HG03064 (cell line): ENCODE measurements around the gene PRKAR1B.

Source experiments
- ATAC-seq: cut with Tn5 transposase; IDR thresholded peaks from one replicate; pipeline ENCODE4 v1.9.1; 2021; ENCODE audit warnings: low read depth; ENCODE audit not compliant: unreplicated experiment

Gene PRKAR1B

DNA sequence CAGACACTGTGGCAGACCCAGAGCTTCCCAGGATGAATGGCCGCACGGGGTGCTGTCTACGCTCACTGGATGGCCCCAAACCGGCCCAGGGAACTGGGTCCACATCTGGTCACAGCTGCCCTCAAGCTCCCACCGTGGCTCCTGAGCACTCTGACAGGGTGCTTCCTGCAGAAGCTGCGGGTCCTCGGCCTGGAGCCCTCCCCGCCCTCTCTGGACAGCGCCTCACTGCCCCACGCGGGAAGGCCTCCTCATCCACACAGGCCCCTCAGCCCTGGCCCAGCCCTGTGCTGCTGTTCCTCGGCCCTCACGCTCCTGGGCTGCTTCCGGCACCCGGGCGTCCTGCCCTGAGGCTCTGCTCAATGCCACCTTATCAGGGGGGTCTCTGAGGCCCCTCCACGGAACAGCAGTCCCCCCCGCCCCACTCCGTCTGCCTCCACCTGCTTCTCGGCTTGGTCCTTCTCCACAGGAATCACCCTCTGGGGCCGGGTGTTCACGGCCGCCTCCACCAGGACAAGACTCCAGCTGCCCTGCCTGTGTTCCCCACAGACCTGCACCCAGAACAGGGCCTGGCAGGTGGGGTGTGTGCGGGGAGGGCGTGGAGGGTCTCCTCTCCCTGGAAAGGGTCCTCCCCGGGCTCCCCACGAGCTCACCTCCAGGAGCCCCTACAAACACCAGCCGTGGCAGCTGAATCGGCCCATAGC is 132.0 kb downstream of the PRKAR1B start:
- ATAC-seq: no peak

DNA sequence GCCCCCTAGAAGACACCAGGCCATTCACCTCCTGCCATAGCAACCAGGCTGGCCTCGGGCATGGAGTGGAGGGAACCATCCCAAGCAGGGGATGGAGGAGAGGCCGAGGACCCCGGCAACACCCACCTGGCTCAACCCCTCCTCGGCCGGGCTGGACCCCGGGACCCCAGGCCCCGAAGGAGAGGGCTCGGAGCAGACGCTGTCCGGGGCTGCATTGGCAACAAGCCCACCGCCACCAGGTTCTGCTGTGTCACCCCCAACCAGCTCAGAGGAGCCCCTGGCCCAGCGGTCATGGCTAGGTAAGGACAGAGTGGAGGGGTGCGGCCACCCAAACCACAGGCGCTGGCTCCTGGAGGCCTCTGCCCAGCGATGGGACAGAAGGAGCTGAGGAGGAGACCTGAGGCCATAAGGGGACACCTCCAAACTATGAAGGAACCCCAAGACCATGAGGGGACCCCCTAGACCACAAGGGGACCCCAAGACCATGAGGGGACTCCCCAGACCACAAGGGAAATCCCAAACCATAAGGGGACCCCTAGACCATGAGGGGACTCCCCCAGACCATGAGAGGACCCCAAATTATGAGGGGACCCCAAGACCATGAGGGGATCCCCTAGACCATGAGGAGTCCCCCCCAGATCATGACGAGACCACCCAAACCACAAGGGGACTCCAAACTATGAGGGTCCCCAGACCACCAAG is 132.7 kb downstream of the PRKAR1B start:
- no peak for ATAC-seq

- no peak for ATAC-seq
These were observed 133.6 kb downstream of the PRKAR1B start for GRCh38 chr7:593324-594115.

GRCh38 chr7:591856-592628 is 135.0 kb downstream of the PRKAR1B start:
- ATAC-seq: no peak

GRCh38 chr7:590731-591551 is 136.1 kb downstream of the PRKAR1B start:
- no peak for ATAC-seq

DNA sequence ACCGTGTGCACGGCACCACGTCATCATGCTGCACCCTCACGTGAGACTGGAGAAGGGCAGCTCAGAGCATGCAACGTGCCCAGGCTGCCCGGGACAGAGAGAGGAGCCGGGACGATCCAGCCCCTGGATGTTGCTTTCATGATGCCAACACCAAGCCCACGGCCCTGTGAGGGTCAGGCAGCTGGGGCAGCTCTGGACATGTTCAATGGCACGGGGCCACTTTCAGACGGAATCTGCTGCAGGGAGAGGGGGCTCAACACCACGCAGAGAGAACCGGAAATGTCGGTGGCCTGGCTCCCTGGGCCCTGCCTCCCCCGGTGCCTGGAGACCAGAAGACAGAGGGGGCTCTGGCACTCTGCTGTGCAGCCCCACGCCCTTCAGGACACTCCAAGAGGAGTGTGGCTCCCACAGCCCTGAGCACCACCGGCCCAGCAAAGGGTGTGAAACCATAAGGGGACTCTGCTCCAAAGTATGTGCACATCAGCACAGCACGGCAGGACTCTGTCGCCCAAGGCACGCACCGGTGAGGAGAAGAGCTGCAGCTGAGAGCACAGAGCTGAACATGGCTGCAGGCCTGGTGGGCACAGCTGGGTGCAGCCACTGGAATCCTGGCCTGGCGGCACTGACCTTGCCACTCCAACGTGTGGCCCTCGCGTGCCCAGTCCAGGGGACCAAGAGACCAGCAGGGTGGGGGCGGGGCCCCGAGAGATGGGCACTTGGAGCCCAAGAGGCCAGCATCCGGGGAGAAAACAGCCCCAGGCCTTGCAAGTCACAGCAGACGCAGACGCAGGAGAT is 137.1 kb downstream of the PRKAR1B start:
- ATAC-seq: no peak

DNA sequence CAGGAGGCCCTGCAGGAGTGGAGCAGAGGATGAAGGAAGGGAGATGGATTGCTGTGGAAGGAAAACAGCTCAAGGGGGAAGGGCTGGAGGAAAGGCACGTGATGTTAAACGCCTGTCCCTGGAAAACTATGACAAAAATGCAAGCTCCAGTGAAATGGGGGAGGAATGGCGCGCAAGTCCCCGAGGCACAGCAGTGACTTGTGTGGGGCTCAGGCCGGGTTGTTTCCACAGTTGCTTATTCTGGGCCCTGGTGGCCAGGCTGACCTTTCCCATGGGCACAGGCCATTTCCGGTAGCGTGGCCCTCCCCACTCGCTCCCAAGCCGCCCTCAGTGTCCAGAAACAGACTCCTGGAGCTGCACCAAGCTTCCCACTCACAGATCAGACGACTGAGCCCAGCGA is 139.3 kb downstream of the PRKAR1B start:
- no peak for ATAC-seq

DNA sequence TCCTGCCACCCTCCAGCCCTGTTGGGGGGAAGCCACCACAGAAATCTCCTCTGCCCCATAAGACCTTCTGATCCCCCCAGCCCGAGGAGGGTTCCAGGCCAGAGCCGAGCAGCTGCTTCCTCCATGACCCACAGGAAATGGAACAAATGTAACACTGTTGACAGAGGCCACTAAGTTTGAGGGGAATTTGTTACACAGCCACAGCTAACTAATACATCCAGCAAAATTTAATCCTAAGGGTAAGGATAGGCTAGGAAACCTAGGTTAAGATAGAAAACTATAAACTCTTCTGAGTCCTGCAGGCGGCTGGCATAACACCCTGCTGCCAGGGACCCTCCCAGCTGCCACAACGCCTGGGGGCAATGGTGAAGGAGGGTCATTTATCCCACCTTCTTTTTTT is 140.6 kb downstream of the PRKAR1B start:
- ATAC-seq: no peak

DNA sequence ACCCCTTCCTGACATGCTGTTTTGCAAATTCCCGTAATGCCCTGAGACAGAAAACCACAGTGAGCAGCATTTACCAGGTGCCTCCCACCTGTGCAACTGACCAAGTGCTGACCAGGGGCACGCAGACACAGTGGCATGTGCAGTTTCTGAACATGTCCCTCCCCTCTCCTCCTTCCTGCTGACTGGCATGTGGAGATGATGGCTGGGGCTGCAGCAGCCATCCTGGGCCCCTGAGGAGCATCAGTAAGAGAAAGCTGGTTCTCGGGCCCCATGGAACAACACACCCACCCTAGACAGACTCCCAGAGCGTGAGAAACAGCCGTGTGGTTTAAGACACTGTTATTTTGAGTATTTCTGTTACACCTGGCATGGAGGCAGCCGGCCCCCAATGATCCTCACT is 141.2 kb downstream of the PRKAR1B start:
- ATAC-seq: no peak

DNA sequence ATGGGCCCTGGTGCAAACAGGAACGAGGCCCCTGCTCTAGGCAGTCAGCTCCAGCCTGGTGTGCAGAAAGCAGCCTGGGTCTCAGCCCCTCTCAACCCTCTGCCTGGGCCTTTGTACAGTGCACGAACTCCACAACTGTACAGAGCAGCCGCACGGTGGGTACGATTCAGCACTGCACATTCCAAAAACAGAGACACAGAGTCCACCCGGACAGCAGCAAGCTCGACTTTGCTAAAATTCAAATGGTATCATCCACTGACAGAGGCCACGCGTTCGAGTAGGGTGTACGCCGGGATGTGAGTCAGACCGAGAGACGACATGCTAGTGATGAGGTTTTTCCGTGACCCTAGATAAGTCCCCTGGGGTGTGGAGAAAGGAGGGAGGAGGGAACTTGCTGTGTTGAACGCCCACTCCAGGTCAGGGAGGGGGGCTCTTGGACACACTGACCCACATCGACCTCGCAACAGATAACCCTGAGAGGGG is 141.8 kb downstream of the PRKAR1B start:
- no peak for ATAC-seq

GRCh38 chr7:584820-585219 is 142.3 kb downstream of the PRKAR1B start:
- ATAC-seq: no peak

GRCh38 chr7:584122-584465 is 143.0 kb downstream of the PRKAR1B start:
- ATAC-seq: no peak

- ATAC-seq: no peak
These were observed 143.5 kb downstream of the PRKAR1B start for GRCh38 chr7:583410-584121.

- no peak for ATAC-seq
These were observed 144.2 kb downstream of the PRKAR1B start for GRCh38 chr7:582931-583330.

DNA sequence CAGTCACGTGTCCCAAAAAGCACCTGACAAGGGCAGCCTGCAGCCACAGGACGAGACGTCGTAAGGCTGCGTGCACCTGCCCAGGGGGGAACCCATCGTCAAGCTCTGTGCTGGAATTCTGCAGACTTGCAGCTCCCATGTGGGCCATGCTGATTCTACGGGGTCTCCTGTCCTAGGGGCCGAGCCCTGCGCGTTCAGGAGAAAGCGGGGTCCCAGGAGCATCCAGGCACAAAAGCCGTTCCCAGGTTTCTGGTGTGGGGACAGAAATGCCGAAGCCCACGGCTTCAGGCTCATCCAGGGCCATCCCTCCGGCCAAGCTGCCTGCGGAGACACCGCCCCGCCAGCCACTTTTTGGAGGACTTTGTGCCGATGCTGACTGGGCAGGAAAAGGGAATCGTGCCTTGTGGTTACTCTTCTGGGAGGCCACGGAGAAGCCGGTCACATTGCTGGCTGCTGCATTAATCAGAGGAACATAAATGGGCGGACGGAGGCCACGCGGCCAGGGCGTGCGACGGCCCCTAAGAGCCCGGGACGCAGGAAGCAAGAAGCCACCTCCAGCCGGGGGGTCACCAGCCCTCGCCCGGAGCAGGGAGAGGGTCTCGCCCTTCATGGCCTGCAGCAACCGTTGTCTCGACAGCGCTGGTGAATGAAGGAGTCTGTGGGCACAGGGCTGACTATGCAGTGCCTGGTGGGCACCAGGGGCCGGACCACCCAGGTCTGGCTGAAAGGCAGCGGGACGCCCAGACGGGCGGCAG is 144.8 kb downstream of the PRKAR1B start:
- no peak for ATAC-seq

- ATAC-seq: no peak
These were observed 148.7 kb downstream of the PRKAR1B start for GRCh38 chr7:578386-578785.

GRCh38 chr7:577741-578370 is 149.2 kb downstream of the PRKAR1B start:
- no peak for ATAC-seq
